A673 (cell line): ENCODE results near the gene MRPL9. TPM values are rescaled to one million over a fixed set of nuclear protein-coding genes. Genes with fewer than 3 reads are reported as not detected.

Source experiments
- BruUV-seq: library from RNA; stranded (reverse); fragments of 400-500 nt; replicated peaks from 2 replicates; lab custom pipeline; 2021; lab: Mats Ljungman, UMichigan
- CTCF ChIA-PET: fragments of 300-600 bp; sonication (Branson Sonifier 250); formaldehyde crosslinking; loops from one replicate; lab custom pipeline; 2022; ENCODE audit warnings: antibody characterized with exemption; lab: Charles Lee
- POLR2A ChIA-PET: fragments of 300-600 bp; sonication (Branson Sonifier 250); formaldehyde crosslinking; loops from one replicate; lab custom pipeline; 2022; ENCODE audit warnings: antibody characterized with exemption; ENCODE audit not compliant: low non-redundant PET; lab: Charles Lee
- DNase-seq: peaks from one replicate; pipeline ENCODE4 v3.0.0-alpha.2; 2015; ENCODE audit warnings: low spot score
- H3K27ac ChIP-seq: fragments of 200-600 bp; sonication (generic); 2 replicates; pipeline ENCODE4 v1.5.1; 2016; ENCODE audit warnings: mixed run types, low read depth, mild to moderate bottlenecking, mixed read lengths, antibody characterized with exemption, low read length; ENCODE audit not compliant: poor library complexity, severe bottlenecking
- H3K27me3 ChIP-seq: fragments of 200-600 bp; sonication (generic); replicated peaks from 2 replicates; pipeline ENCODE4 v1.6.1; 2017; ENCODE audit warnings: mixed run types, low read depth, mild to moderate bottlenecking, mixed read lengths, antibody characterized with exemption, low read length; ENCODE audit not compliant: insufficient read depth, poor library complexity
- H3K36me3 ChIP-seq: fragments of 200-600 bp; sonication (generic); 2 replicates; pipeline ENCODE4 v1.6.1; 2016; ENCODE audit warnings: mixed run types, mild to moderate bottlenecking, mixed read lengths, antibody characterized with exemption, low read length; ENCODE audit not compliant: insufficient read depth, poor library complexity, severe bottlenecking
- H3K4me1 ChIP-seq: fragments of 200-600 bp; sonication (generic); 2 replicates; pipeline ENCODE4 v1.6.1; 2017; ENCODE audit warnings: mixed run types, mild to moderate bottlenecking, mixed read lengths, antibody characterized with exemption, low read length; ENCODE audit not compliant: insufficient read depth, poor library complexity, severe bottlenecking
- H3K4me3 ChIP-seq: fragments of 200-600 bp; sonication (generic); 2 replicates; pipeline ENCODE4 v1.5.1; 2016; ENCODE audit warnings: low read depth, mixed run types, mild to moderate bottlenecking, mixed read lengths, low read length; ENCODE audit not compliant: poor library complexity, severe bottlenecking
- H3K9me3 ChIP-seq: fragments of 200-600 bp; sonication (generic); 2 replicates; pipeline ENCODE4 v1.6.1; 2016; ENCODE audit warnings: mixed run types, low read depth, mild to moderate bottlenecking, mixed read lengths, antibody characterized with exemption, low read length; ENCODE audit not compliant: poor library complexity, severe bottlenecking
- CTCF ChIP-seq: fragments of 300-800, 200-600 bp; sonication (generic); conservative IDR thresholded peaks from 2 replicates; pipeline ENCODE4 v1.5.1; 2017; ENCODE audit warnings: low read depth, mild to moderate bottlenecking, antibody characterized with exemption, low read length, moderate library complexity, mixed read lengths
- EZH2 ChIP-seq: fragments of 200-600 bp; sonication (generic); IDR thresholded peaks from 2 replicates; pipeline ENCODE4 v1.6.1; 2017; ENCODE audit warnings: borderline replicate concordance, low read depth, mild to moderate bottlenecking, mixed read lengths, antibody characterized with exemption, low read length; ENCODE audit not compliant: poor library complexity, severe bottlenecking
- intact Hi-C: fragments of 100-400 bp; cut with micrococcal nuclease; formaldehyde crosslinking; loops from one replicate; pipeline ENCODE4 v1.10.0; 2022; ENCODE audit not compliant: unreplicated experiment
- total RNA-seq: library from RNA; stranded (reverse); gene quantifications from 2 replicates; pipeline ENCODE4 v1.2.3, GENCODE V29; 2021

Gene MRPL9
- total RNA-seq, 1 experiment from 2014 or later = 143 TPM

DNA sequence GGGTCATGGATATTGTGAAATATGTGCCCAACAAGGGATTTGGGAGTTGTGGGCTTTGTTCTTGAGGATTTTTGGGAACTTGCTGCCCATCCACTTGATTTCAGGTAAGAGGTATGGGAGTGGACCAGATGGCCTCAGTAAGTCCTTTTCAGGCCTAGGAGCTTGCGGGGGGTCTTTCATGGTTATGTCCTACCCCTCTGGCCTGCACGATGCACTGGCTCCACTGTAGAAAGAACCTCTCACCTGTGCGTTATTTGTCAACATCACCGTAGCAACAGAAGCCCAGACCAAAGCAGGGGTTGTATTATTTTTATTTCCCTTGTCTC is 33.4 kb downstream of the MRPL9 start:
- no peak for DNase-seq
- Histone ChIP-seq H3K27ac (no peak overlapping the region), H3K4me1 (no peaks in the 10 kb centered on the region), H3K36me3 (no peaks in the 10 kb centered on the region), H3K4me3 (no peak overlapping the region), H3K9me3 (no peaks in the 10 kb centered on the region), H3K27me3 (peaks cover 44% of the 10 kb centered on the region)
- intact Hi-C loops = no loop called here
- ChIA-PET POLR2A (no interaction called here), CTCF (no interaction called here)
- no peak for TF ChIP-seq EZH2
- TF ChIP-seq CTCF = no peak
- no TSS peak for BruUV-seq

DNA sequence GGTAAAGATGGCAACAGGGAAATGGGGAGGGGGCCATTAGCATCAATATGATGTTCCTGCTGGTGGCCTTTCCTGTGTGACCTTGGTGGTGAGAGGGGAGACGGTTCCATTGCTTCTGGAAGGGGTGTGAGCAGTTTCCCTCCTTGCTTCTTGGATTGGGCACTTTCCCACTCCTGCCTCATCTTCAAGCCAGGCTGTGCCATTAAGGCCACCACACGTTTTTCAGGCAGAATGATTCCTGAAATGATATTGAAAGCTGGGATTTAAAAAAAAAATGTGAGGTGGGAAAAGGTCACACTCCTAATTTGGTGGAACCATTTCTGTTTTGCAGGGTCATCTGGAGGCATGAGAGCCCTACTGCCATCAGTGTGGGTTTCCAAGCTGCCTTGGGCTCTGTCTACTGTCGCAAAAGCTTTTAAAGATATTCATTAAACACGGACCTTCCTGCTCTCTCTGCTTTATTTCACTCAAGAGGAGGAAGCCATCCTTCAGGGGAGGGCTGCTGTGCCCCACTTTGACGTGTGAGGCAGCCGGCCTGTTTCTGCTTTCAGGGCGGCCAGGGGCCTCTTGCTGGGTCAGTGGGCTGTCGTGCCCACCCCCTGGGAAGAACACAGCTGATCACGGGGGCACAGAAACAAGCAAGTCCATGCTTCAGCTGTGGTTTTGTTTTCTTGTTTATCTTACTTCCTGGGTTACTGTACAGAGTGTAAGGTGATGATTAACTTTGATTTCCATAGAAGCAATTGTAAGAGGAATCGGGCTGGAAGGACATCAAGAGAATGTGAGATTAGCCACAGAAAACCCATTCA is 33.9 kb downstream of the MRPL9 start:
- DNase-seq = no peak
- Histone ChIP-seq H3K9me3 (no peaks in the 10 kb centered on the region), H3K27me3 (peaks cover 45% of the 10 kb centered on the region), H3K4me3 (no peak overlapping the region), H3K4me1 (no peaks in the 10 kb centered on the region), H3K27ac (no peak overlapping the region), H3K36me3 (no peaks in the 10 kb centered on the region)
- CTCF ChIA-PET = no interaction called here
- TF ChIP-seq CTCF = no peak
- TF ChIP-seq EZH2 = no peak
- intact Hi-C loops = no loop called here
- POLR2A ChIA-PET = no interaction called here
- BruUV-seq = no TSS peak

DNA sequence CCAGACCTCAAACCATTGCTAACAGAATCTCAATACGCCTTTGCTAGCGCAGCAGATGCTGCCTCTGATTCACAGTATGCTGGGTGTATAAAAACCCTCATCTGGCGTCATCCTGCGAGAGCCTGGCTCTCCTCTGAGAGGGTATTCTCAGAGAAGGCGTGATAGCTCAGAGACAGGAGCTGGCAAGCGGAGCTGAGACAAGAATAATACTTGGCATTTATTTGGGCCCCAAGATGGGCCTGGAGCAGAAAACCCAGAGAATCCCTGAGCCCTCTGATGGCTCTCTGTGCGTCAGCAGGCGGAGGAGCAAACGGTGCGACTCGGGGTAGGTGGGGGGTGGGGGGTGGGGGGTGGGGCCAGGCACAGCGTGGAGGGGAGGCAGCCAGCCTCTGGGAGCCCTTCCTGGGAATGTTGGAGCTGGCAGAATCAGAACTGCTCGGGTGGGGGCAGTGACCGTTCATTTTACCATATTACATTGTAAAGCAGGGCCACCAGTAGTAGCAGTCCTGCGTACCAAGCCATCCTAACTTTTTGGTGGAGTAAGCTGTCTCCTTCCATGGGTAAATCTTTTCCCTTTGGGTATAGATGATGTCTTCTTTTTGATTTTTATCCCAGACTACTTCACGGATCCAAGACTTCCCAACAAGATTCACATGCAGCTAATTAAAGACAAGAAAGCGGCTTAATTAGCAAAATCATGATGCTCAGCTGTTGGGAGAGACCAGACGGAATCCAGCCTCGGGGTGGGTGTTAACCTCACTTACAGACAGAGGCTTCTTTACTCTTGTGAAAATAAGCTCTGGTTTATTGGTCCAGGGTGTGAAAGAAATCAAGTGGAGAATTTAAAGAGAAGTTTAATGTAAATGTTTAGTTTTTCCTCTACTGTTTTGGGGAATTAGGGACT is 34.9 kb downstream of the MRPL9 start:
- no peak overlapping the region for H3K27ac ChIP-seq
- intact Hi-C loops = no loop called here
- BruUV-seq = no TSS peak
- no peak for DNase-seq
- no peak overlapping the region for H3K4me3 ChIP-seq
- CTCF ChIA-PET = no interaction called here
- no peak for TF ChIP-seq CTCF
- no peaks in the 10 kb centered on the region for H3K9me3 ChIP-seq
- H3K4me1 ChIP-seq = no peaks in the 10 kb centered on the region
- POLR2A ChIA-PET = no interaction called here
- no peaks in the 10 kb centered on the region for H3K36me3 ChIP-seq
- H3K27me3 ChIP-seq = peaks cover 54% of the 10 kb centered on the region
